Measurements from ENCODE around the gene PSMD2.

Gene PSMD2

DNA sequence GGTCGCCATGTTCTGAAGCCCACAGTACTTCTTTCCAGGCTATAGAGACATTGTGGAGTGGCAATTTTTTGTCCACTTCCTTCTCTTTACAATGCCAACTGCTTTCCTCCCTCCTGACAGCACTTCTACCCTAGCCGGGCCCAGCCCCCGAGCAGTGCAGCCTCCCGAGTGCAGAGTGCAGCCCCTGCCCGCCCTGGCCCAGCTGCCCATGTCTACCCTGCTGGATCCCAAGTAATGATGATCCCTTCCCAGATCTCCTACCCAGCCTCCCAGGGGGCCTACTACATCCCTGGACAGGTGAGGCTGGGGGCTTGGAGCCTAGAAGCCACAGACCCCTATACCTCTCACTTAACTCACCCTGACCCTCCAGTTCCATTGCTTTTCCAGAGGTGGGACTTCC is 18.2 kb downstream of the PSMD2 start:
- no peak for DNase-seq (ENCODE audit: low read depth)

DNA sequence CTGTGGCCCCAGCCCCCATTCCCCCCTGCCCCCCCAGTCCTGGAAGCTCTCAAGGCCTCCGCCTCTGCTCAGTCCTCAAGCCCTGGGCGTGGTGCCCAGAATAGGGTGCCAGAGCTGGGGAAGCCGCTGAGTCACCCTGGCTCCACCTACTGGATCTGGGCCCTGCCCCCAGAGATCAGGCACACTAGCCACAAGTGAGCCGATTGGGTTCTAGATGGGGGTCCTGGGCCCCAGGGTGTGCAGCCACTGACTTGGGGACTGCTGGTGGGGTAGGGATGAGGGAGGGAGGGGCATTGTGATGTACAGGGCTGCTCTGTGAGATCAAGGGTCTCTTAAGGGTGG is 21.0 kb downstream of the PSMD2 start:
- peak; percentile 30 for DNase-seq (ENCODE audit: low read depth)

DNA sequence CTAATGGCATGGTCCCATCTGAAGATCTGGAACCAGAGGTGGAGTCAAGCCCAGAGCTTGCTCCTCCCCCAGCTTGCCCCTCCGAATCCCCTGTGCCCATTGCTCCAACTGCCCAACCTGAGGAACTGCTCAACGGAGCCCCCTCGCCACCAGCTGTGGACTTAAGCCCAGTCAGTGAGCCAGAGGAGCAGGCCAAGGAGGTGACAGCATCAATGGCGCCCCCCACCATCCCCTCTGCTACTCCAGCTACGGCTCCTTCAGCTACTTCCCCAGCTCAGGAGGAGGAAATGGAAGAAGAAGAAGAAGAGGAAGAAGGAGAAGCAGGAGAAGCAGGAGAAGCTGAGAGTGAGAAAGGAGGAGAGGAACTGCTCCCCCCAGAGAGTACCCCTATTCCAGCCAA is 22.6 kb downstream of the PSMD2 start:
- DNase-seq (ENCODE audit: low read depth), result no peak

DNA sequence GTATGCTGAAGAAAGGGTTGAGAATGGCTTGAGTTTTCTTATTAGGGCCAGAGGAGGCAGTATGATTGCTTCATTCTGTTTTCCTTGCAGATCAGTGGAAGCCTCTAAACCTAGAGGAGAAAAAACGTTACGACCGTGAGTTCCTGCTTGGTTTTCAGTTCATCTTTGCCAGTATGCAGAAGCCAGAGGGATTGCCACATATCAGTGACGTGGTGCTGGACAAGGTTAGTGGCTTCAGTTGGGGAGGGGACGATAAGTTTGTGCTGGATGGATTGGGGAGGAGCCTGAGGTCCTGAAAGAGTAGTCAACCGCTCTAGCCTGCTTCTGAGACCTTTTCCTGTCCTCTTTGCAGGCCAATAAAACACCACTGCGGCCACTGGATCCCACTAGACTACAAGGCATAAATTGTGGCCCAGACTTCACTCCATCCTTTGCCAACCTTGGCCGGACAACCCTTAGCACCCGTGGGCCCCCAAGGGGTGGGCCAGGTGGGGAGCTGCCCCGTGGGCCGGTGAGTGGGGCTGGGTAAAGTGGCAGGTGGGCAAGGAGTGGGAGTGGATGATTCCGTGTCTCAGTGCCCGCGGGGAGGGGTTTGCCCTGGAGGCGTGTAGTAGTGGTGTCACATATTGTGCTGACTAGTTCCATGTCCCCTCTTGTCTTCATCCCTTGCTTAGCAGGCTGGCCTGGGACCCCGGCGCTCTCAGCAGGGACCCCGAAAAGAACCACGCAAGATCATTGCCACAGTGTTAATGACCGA is 23.9 kb downstream of the PSMD2 start:
- no peak for DNase-seq (ENCODE audit: low read depth)

DNA sequence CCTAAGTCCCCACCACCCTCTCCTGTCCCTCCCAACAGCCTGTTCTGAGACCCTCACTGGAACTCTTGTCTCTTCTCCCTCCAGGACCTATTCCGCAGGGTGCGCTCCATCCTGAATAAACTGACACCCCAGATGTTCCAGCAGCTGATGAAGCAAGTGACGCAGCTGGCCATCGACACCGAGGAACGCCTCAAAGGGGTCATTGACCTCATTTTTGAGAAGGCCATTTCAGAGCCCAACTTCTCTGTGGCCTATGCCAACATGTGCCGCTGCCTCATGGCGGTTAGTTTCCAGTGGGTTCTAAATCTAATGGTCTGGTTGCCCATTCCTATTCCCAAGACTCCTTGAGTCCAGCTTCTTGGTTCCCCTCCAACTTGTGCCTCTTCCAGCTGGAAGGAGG is 24.7 kb downstream of the PSMD2 start:
- DNase-seq (ENCODE audit: low read depth), result no peak

DNA sequence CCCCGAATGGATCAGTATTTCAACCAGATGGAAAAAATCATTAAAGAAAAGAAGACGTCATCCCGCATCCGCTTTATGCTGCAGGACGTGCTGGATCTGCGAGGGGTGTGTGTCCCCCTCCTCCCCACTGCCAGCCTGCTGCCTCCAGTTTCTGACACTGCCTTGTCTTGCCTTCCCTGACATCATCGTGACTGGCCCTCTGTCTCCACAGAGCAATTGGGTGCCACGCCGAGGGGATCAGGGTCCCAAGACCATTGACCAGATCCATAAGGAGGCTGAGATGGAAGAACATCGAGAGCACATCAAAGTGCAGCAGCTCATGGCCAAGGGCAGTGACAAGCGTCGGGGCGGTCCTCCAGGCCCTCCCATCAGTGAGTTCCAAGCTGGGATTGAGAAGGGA is 26.2 kb downstream of the PSMD2 start:
- DNase-seq (ENCODE audit: low read depth), result no peak

DNA sequence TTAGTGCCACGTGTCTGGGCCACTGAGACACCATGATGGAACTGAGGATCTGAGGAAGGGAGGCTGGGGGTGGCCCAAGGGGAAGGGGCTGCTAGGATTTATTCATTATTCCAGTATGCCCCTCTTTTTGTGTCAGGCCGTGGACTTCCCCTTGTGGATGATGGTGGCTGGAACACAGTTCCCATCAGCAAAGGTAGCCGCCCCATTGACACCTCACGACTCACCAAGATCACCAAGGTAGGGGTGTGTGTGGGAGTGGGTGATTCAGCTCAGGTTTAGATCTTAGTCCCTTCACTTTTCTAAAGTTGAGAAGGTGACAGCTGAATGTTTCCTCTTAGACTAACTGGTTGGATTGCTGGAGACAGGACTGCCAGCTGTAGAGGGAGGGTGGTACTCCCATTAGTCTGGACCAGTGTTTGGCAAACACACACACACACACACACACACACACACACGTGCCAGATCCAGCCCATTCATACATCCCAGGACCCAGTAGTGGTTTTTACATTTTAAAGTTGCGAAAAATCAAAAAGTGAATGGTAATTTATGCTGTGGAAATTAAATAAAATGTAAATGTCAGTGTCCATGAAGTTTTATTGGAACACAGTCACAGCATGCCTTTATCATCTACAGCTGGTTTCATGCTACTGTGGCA is 26.8 kb downstream of the PSMD2 start:
- no peak for DNase-seq (ENCODE audit: low read depth)

DNA sequence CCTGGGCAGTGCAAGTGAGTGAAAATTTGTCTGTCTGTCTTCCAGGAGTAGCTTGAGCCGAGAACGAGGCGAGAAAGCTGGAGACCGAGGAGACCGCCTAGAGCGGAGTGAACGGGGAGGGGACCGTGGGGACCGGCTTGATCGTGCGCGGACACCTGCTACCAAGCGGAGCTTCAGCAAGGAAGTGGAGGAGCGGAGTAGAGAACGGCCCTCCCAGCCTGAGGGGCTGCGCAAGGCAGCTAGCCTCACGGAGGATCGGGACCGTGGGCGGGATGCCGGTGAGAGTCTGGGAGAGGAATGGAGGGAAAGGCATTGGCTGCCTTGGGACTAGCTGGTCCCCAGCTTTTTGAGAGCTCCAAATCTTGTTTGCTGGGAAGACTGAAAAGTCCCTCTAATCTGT is 28.1 kb downstream of the PSMD2 start:
- DNase-seq (ENCODE audit: low read depth), result no peak

DNA sequence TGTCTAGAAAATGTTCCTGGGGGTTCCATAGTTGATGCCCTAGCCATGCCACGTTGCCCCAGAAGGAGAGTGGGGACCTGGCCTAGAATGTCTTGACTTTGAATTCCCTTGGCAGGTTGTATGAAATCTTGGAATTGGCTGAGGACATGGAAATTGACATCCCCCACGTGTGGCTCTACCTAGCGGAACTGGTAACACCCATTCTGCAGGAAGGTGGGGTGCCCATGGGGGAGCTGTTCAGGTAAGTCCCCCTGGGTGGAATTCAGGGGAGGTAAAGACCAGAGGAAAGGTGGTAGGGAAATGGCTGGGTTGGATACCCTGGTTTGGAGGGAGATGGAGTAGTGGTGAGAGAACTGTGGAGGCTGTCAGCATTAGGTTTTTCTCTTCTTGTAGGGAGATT is 29.5 kb downstream of the PSMD2 start:
- DNase-seq (ENCODE audit: low read depth), result no peak

DNA sequence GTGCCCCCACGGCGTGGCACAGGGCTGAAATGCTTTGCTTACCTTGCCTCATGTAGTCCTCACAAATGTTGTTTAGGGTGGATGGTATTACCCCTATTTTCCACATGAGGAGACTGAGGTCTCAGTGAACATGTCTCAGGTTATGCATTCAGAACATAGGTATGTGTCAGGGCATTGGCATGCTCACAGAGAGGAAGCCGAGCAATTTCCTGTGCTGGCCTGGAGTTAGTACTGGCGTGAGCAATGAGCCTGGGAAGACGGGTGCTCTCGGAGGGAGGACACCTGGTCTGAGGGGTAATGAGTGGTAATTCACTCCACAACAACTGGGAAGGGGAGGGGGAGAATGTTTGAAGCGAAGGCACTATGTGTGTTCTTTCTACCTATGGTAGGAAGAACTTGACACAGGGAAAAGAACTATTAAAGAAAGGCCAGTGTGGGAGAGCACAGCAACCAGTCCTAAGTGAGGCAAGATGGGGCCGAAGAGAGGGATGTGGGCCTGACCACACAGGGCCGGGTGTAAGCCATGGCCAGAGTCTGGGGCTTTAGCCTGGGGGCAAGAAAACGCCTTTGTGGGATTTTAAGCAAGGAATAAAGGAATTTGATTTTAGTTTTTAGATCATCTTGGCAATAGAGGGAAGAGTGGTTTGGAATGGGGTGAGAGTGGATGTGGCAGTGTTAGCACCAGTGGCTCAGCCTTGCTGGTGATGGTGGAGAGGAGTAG is 33.5 kb downstream of the PSMD2 start:
- DNase-seq (ENCODE audit: low read depth), result no peak

DNA sequence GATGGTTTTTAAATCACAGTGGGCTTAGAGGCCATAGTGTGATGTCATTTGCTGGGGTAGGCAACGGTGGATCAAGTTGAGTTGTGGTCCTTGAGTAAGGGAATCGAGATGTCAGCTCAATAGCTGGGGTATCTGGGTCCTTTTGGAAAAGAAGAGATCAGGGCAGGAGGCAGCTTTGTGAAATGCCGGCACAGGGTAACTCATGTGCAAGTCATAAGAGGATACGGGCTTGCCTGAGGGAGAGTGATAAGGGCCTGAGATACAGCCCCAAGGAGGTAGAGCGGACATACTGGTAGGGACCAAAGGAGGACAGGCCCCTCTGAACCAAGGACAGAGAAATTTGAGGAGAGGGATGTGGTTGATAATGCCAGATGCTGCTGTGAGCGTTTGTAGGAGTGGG is 34.1 kb downstream of the PSMD2 start:
- no peak for DNase-seq (ENCODE audit: low read depth)

DNA sequence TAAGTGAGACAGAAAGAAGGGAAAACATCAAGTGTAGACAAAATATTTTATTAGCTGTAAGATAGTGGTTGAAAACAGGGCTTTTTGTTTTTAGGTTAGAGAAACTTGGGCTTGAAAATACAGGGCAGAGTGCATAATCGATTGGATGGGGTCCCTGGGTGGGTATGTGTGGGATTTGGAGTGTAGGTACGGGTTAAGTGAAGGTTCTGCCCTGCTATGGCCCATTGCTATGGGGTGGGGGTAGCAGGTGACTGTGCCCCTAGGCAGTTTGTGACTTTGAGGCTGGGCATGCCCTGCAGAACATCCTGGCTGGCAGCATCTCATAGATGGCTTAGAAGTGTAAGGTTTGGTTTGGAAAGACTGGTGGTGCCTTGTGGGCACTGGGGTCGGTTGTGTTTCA is 34.7 kb downstream of the PSMD2 start:
- no peak for DNase-seq (ENCODE audit: low read depth)

DNA sequence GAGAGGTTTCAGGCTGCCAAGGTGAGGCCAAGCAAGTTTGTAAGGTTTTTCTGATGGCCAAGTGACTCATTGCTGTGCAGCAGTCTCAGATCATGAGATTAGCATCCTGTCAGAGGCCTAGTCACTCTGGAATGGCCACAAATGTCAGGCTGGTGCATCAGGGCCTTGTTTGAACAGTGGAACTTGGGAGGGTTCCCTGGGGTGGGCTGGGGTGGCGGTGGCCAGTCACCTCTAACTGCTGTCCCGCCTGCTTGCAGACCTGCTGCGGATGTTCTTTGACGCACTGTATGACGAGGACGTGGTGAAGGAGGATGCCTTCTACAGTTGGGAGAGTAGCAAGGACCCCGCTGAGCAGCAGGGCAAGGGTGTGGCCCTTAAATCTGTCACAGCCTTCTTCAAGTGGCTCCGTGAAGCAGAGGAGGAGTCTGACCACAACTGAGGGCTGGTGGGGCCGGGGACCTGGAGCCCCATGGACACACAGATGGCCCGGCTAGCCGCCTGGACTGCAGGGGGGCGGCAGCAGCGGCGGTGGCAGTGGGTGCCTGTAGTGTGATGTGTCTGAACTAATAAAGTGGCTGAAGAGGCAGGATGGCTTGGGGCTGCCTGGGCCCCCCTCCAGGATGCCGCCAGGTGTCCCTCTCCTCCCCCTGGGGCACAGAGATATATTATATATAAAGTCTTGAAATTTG is 35.6 kb downstream of the PSMD2 start:
- DNase-seq (ENCODE audit: low read depth), result peak; percentile 12

DNA sequence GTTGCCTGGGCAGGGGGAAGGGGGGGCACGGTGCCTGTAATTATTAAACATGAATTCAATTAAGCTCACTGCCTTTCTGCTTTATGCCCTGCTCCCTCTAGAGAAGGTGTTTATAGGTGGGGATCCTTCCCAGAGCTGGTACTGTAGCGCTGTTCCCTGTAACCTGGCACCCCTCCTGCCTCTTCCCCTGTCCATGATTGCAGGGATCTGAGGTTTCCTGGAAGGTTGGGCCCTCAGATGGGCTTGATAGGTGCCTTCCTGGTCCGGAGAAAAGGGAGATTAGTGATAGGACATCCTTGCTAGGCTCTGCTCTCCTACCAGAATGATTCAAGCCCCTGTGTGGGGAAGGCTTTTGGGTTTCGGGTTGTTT is 36.2 kb downstream of the PSMD2 start:
- DNase-seq (ENCODE audit: low read depth), result no peak

DNA sequence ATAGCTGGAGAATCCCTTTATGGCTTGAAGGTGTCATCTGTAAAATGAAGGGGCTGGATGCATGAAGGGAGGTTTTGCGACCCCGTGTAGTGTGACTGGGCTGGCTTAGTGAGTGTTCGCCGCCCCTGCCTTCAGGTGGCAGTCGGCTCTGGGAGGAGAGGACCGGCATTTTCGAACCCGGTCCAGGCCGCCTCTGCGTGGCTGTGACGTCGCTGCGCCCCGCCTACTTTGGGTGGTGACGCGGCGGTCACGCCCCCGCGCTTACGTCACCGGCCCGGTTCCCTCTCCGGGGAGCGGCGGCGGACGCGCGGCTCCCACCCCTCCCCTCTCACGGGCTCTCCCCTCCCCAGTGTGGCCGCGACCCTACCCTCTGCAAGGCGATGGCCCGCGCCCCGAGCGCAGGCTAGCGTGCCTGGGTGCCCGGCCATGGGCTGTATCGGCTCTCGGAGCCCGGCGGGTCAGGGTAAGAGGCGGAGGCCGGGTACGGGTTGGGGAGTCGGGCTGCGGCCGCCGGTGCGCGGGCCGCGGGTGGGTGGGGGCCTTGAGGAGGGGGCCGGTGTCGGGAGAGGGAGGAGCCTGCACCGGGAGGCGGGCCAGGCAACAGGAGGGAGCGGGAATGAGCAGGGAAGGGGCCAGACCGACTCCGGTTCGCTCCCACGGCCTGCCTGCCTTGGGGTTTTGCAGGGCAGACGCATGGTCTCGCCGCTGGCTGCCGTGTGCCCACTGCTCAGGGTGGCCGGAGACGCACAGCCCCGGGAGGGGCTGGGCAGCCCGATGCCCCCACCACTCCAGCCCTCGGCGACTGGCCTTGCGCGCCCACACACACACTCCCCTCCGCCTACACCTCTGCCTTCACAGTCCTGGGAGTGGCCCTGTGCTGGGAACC is 36.9 kb downstream of the PSMD2 start:
- peak; percentile 80 for DNase-seq (ENCODE audit: low read depth)

DNA sequence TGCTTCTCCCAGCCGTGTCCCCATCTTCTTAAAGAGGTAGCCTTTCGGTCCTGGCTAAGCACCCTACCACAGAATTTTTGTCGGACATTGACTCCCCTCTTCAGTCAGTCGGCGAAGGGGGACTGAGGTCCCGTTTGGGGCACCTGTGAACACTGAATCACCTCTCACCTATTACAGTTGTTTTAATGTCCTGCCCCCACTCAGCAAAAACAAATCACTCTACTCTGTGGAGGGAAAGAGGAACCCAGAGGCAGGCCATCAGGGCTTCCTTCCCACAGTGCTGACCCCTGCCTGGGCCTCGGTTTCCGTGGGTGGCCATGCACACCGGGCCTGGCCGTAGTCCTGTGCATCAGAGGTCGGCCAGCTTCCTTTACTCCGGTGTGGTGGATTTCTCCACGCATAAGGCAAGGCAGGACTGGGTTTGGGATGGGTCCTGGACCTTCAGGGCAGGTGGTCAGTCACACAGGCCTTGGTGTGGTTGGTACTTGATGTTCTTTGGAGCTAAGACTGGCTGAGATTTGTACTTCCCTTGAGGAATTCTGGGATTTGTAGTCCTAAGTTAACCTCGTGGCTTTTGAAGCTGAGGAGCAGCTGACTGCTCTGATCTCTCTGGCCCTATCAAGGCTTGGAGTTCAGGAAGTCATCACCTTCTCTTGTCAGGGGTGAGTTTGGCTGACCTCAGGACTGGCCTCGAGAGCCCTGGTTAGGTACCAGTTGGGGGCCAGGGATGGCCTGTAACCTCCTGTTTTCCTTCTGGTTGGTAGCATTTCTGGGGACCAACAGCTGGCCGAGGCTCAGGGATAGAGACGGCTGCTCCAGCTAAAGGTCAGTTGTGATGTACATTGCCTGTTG is 37.7 kb downstream of the PSMD2 start:
- DNase-seq (ENCODE audit: low read depth), result no peak

DNA sequence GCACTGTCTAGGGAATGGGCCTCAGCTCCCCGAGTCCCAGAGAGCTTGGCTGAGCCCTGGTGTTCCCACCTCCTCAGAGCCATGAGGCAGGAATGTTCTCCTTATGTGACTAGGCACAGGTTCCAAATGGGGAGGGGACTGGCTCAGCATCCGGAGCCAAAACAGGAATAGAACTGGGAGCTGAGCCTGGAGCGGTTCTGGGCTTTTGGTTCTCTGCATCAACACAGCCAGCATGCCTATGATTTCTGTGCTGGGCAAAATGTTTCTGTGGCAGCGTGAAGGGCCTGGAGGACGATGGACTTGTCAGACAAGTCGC is 38.3 kb downstream of the PSMD2 start, which contains the start of gene FAM131A:
Gene FAM131A (plus strand): TSS at position 202 of the 316 bp plus-strand sequence. CDS start 31 bp downstream, at position 233.
- DNase-seq (ENCODE audit: low read depth), result no peak

DNA sequence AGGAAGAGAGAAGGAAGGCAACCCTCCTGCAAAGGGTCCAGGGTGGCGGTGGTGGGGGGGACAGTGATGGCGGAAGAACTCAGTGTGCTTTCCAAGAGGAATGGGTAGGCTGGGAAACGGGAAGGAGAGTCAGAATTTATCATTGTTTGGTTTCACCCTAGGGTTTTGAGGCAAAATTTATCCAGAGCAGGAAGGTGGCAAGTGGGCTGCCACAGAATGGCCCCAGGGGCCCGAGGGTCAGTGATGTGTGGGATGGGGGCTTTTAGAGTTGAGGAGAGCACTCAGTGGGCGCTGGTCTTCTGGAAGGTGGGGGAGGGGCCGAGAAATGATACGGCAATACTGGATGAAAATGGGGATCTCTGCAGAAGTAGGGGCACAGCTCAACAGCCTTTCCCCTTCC is 38.9 kb downstream of the PSMD2 start:
- no peak for DNase-seq (ENCODE audit: low read depth)

DNA sequence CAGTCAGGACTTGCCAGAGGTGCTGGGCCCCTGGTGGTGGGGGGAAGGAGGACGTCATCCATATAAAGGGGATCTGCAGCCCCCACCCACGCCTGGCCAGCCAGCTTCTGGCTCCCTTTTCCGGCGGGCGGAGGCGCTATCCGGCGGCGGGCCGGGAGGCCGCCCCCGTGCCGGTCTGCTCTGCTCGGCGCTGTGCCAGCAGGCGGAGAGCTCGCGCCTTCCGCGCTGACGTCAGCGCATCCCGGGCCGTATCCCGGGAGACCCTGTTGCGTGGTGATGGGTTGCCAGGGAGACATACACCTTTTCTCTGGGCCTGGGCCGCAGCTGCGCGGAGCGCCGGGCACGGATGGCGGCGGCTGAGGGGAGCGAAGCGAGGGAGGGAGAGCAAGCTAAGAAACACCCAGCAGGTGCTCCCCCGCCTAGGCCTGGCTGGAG is 39.5 kb downstream of the PSMD2 start:
- no peak for DNase-seq (ENCODE audit: low read depth)

DNA sequence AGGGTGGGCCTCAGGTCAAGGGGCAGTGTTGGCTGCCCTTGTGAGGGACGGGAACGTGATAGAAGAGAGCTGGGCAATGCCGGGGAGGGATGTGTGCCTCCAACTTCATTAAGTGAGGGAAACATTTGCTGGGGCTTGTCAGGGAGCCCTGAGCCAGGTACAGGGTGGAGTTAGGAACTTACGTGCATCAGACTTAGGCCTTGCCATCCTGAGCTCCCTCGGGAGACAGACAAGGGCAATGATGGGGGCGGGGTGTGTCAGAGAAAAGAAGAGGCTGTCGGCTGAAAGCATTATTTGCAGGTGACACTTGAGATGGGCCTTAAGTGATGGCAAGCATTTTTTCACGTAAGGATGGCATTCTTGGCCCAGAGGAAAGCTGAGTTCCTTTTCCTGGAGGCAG is 40.0 kb downstream of the PSMD2 start:
- no peak for DNase-seq (ENCODE audit: low read depth)
